Measurements from ENCODE around the gene THAP6.

Gene THAP6

GRCh38 chr4:75477201-75477600 lies 37.1 kb upstream of the THAP6 start:
- Histone ChIP-seq H3K27ac (ENCODE audit: low read length) (no peak overlapping the region), H3K79me2 (ENCODE audit: insufficient read depth, low read length) (no peaks in the 10 kb centered on the region), H3K36me3 (ENCODE audit: insufficient read depth, low read length) (peaks cover 42% of the 10 kb centered on the region), H3K9me3 (ENCODE audit: insufficient read depth, low read length, severe bottlenecking) (no peaks in the 10 kb centered on the region), H3K4me3 (ENCODE audit: low read depth in 1 of 2, low read length in 2 of 2) (no peak overlapping the region), H3K9ac (ENCODE audit: low read depth, low read length) (no peak overlapping the region), H3K4me1 (ENCODE audit: insufficient read depth, low read length) (no peaks in the 10 kb centered on the region), H2AFZ (ENCODE audit: low read depth, low read length) (no peak overlapping the region), H3K27me3 (ENCODE audit: insufficient read depth, low read length, poor library complexity) (no peaks in the 10 kb centered on the region), H3K4me2 (ENCODE audit: insufficient read depth, low read length) (no peak overlapping the region), H4K20me1 (ENCODE audit: insufficient read depth, low read length) (no peaks in the 10 kb centered on the region)
- no peak for DNase-seq
- TF ChIP-seq CTCF (IDR thresholded peaks at IDR 0.05; ENCODE audit: borderline replicate concordance, extremely low read depth, low read length, poor library complexity, severe bottlenecking) (no peak), EZH2 (IDR thresholded peaks at IDR 0.05; ENCODE audit: borderline replicate concordance, low read depth, low read length, severe bottlenecking) (no peak)
- no peak for ATAC-seq (ENCODE audit: insufficient read depth, low read depth)

DNA sequence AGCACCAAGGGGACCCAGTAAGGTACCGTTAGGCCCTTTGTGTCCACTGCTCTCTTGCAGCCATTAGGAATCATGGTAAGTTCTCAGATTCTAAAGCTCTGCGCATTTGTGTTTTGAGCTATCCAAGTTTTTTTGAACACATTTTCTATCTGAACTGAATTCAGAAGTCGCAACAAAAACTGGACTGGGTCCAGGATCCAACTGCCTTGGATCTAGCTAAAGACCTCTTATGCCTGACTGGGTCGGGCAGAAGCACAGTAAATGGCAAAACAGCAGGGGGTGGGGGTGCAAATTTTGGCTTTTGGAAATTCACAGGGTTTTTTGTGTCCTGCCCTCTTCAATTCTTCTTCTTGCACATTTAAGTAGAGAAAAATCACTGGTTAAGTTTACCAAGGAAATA lies 30.1 kb upstream of the THAP6 start:
- H3K36me3 ChIP-seq (ENCODE audit: insufficient read depth, low read length), result peaks cover 60% of the 10 kb centered on the region
- DNase-seq (no peak), ATAC-seq (ENCODE audit: insufficient read depth, low read depth) (no peak)
- TF ChIP-seq CTCF (IDR thresholded peaks at IDR 0.05; ENCODE audit: borderline replicate concordance, extremely low read depth, low read length, poor library complexity, severe bottlenecking), result no peak
- TF ChIP-seq EZH2 (IDR thresholded peaks at IDR 0.05; ENCODE audit: borderline replicate concordance, low read depth, low read length, severe bottlenecking), result no peak
- H3K4me1 ChIP-seq (ENCODE audit: insufficient read depth, low read length), result no peaks in the 10 kb centered on the region
- H3K27ac ChIP-seq (ENCODE audit: low read length), result no peak overlapping the region
- H3K9me3 ChIP-seq (ENCODE audit: insufficient read depth, low read length, severe bottlenecking), result no peaks in the 10 kb centered on the region
- H3K9ac ChIP-seq (ENCODE audit: low read depth, low read length), result no peak overlapping the region
- H3K27me3 ChIP-seq (ENCODE audit: insufficient read depth, low read length, poor library complexity), result no peaks in the 10 kb centered on the region
- H4K20me1 ChIP-seq (ENCODE audit: insufficient read depth, low read length), result no peaks in the 10 kb centered on the region
- H2AFZ ChIP-seq (ENCODE audit: low read depth, low read length), result no peak overlapping the region
- no peak overlapping the region for H3K4me2 ChIP-seq (ENCODE audit: insufficient read depth, low read length)
- no peaks in the 10 kb centered on the region for H3K79me2 ChIP-seq (ENCODE audit: insufficient read depth, low read length)
- no peak overlapping the region for H3K4me3 ChIP-seq (ENCODE audit: low read depth in 1 of 2, low read length in 2 of 2)

GRCh38 chr4:75490155-75490554 lies 24.1 kb upstream of the THAP6 start:
- no peak for ATAC-seq (ENCODE audit: insufficient read depth, low read depth)
- Histone ChIP-seq H3K9me3 (ENCODE audit: insufficient read depth, low read length, severe bottlenecking) (no peaks in the 10 kb centered on the region), H3K4me3 (ENCODE audit: low read depth in 1 of 2, low read length in 2 of 2) (no peak overlapping the region), H3K9ac (ENCODE audit: low read depth, low read length) (no peak overlapping the region), H4K20me1 (ENCODE audit: insufficient read depth, low read length) (no peaks in the 10 kb centered on the region), H3K36me3 (ENCODE audit: insufficient read depth, low read length) (peaks cover 59% of the 10 kb centered on the region), H2AFZ (ENCODE audit: low read depth, low read length) (no peak overlapping the region), H3K27ac (ENCODE audit: low read length) (no peak overlapping the region), H3K27me3 (ENCODE audit: insufficient read depth, low read length, poor library complexity) (no peaks in the 10 kb centered on the region), H3K4me2 (ENCODE audit: insufficient read depth, low read length) (no peak overlapping the region), H3K79me2 (ENCODE audit: insufficient read depth, low read length) (no peaks in the 10 kb centered on the region; the same call in 1 of the 2 replicates), H3K4me1 (ENCODE audit: insufficient read depth, low read length) (no peaks in the 10 kb centered on the region)
- DNase-seq, result no peak
- TF ChIP-seq EZH2 (IDR thresholded peaks at IDR 0.05; ENCODE audit: borderline replicate concordance, low read depth, low read length, severe bottlenecking) (no peak), CTCF (IDR thresholded peaks at IDR 0.05; ENCODE audit: borderline replicate concordance, extremely low read depth, low read length, poor library complexity, severe bottlenecking) (no peak)

DNA sequence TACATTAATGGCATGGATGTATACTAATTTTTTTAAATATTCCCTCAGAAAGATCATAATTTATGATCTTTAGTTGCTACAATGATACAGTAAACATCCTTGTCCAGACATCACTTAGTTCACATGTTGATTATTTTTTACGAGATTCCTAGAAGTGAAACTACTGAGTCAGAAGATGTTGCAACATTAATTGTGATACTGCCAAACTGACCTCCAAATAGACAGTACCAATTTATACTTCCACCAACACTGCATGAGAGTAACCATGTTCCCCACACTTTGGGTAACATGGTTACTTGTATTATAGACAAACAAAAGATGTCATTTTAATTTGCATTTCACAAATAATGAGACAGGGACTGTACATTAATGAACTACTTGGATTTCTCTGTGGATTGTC lies 19.7 kb upstream of the THAP6 start:
- DNase-seq (no peak), ATAC-seq (ENCODE audit: insufficient read depth, low read depth) (no peak)
- TF ChIP-seq CTCF (IDR thresholded peaks at IDR 0.05; ENCODE audit: borderline replicate concordance, extremely low read depth, low read length, poor library complexity, severe bottlenecking) (no peak), EZH2 (IDR thresholded peaks at IDR 0.05; ENCODE audit: borderline replicate concordance, low read depth, low read length, severe bottlenecking) (no peak)
- Histone ChIP-seq H3K9me3 (ENCODE audit: insufficient read depth, low read length, severe bottlenecking) (no peaks in the 10 kb centered on the region), H3K4me1 (ENCODE audit: insufficient read depth, low read length) (no peaks in the 10 kb centered on the region), H2AFZ (ENCODE audit: low read depth, low read length) (no peak overlapping the region), H3K79me2 (ENCODE audit: insufficient read depth, low read length) (peaks cover 23% of the 10 kb centered on the region), H3K4me2 (ENCODE audit: insufficient read depth, low read length) (no peak overlapping the region), H4K20me1 (ENCODE audit: insufficient read depth, low read length) (peaks cover 8% of the 10 kb centered on the region; the same call in 1 of the 2 replicates), H3K4me3 (ENCODE audit: low read depth in 1 of 2, low read length in 2 of 2) (no peak overlapping the region), H3K36me3 (ENCODE audit: insufficient read depth, low read length) (peaks cover 48% of the 10 kb centered on the region), H3K27me3 (ENCODE audit: insufficient read depth, low read length, poor library complexity) (no peaks in the 10 kb centered on the region), H3K27ac (ENCODE audit: low read length) (no peak overlapping the region), H3K9ac (ENCODE audit: low read depth, low read length) (no peak overlapping the region)

Data from DND-41 (cell line).